H9 (cell line): Measurements from ENCODE around the gene APBA2. TPM values are rescaled to one million over a fixed set of nuclear protein-coding genes. Genes with fewer than 3 reads are reported as not detected.

ENCODE experiments used
- DNase-seq: peaks from one replicate; pipeline ENCODE4 v3.0.0-alpha.2; 2017
- H2AFZ ChIP-seq: one replicate; pipeline ENCODE4 v1.6.1; 2013; ENCODE audit warnings: mild to moderate bottlenecking, low read length, control low read depth, moderate library complexity
- H2AK5ac ChIP-seq: 2 replicates; pipeline ENCODE4 v1.6.1; 2013; ENCODE audit warnings: low read length, control low read depth, mixed read lengths; ENCODE audit not compliant: insufficient read length
- H2BK120ac ChIP-seq: one replicate; pipeline ENCODE4 v1.6.1; 2013; ENCODE audit warnings: low read depth, mild to moderate bottlenecking, low read length, control low read depth, inconsistent platforms; ENCODE audit not compliant: poor library complexity, severe bottlenecking
- H2BK12ac ChIP-seq: 2 replicates; pipeline ENCODE4 v1.6.1; 2013; ENCODE audit warnings: low read length, control low read depth, mixed read lengths, low read depth; ENCODE audit not compliant: insufficient read length
- H2BK15ac ChIP-seq: 2 replicates; pipeline ENCODE4 v1.6.1; 2013; ENCODE audit warnings: low read depth, low read length, control low read depth
- H2BK20ac ChIP-seq: one replicate; pipeline ENCODE4 v1.6.1; 2013; ENCODE audit warnings: low read depth, mild to moderate bottlenecking, low read length, control low read depth, inconsistent platforms; ENCODE audit not compliant: poor library complexity, severe bottlenecking
- H2BK5ac ChIP-seq: 2 replicates; pipeline ENCODE4 v1.6.1; 2013; ENCODE audit warnings: low read length, control low read depth, mixed read lengths; ENCODE audit not compliant: insufficient read length
- H3K14ac ChIP-seq: 2 replicates; pipeline ENCODE4 v1.6.1; 2013; ENCODE audit warnings: low read length, control low read depth; ENCODE audit not compliant: insufficient read depth
- H3K18ac ChIP-seq: 2 replicates; pipeline ENCODE4 v1.6.1; 2013; ENCODE audit warnings: low read depth, mild to moderate bottlenecking, mixed read lengths, low read length, control low read depth; ENCODE audit not compliant: insufficient read length
- H3K23ac ChIP-seq: 2 replicates; pipeline ENCODE4 v1.6.1; 2013; ENCODE audit warnings: low read length, control low read depth, mixed read lengths, low read depth; ENCODE audit not compliant: insufficient read length
- H3K23me2 ChIP-seq: 2 replicates; pipeline ENCODE4 v1.6.1; 2013; ENCODE audit warnings: low read depth, mild to moderate bottlenecking, mixed read lengths, low read length, control low read depth; ENCODE audit not compliant: insufficient read length, poor library complexity, severe bottlenecking
- H3K27ac ChIP-seq: 2 replicates; pipeline ENCODE4 v1.5.1; 2013; ENCODE audit warnings: low read length, control low read depth, mixed read lengths, low read depth; ENCODE audit not compliant: insufficient read length
- H3K27me3 ChIP-seq: 2 replicates; pipeline ENCODE4 v1.6.1; 2013; ENCODE audit warnings: low read length, control low read depth, inconsistent platforms; ENCODE audit not compliant: insufficient read depth
- H3K4ac ChIP-seq: 2 replicates; pipeline ENCODE4 v1.6.1; 2013; ENCODE audit warnings: low read depth, mild to moderate bottlenecking, control low read depth, inconsistent platforms, low read length, moderate library complexity
- H3K4me1 ChIP-seq: 2 replicates; pipeline ENCODE4 v1.6.1; 2013; ENCODE audit warnings: low read length, control low read depth, inconsistent platforms; ENCODE audit not compliant: insufficient read depth
- H3K4me2 ChIP-seq: 2 replicates; pipeline ENCODE4 v1.6.1; 2013; ENCODE audit warnings: low read length, control low read depth, mixed read lengths; ENCODE audit not compliant: insufficient read length, insufficient read depth
- H3K56ac ChIP-seq: 2 replicates; pipeline ENCODE4 v1.6.1; 2013; ENCODE audit warnings: low read depth, mild to moderate bottlenecking, mixed read lengths, low read length, control low read depth; ENCODE audit not compliant: insufficient read length
- H3K79me1 ChIP-seq: 2 replicates; pipeline ENCODE4 v1.6.1; 2013; ENCODE audit warnings: low read depth, mild to moderate bottlenecking, moderate library complexity, low read length, control low read depth, inconsistent platforms; ENCODE audit not compliant: insufficient read depth, poor library complexity, severe bottlenecking
- H3K79me2 ChIP-seq: 2 replicates; pipeline ENCODE4 v1.6.1; 2013; ENCODE audit warnings: low read length, control low read depth, inconsistent platforms; ENCODE audit not compliant: insufficient read depth
- H3K9ac ChIP-seq: 2 replicates; pipeline ENCODE4 v1.6.1; 2013; ENCODE audit warnings: low read length, control low read depth, mixed read lengths; ENCODE audit not compliant: insufficient read length; ENCODE audit errors: extremely low read depth
- H3K9me3 ChIP-seq: one replicate; pipeline ENCODE4 v1.6.1; 2013; ENCODE audit warnings: low read depth, low read length, inconsistent platforms; ENCODE audit not compliant: control insufficient read depth
- H3T11ph ChIP-seq: one replicate; pipeline ENCODE4 v1.6.1; 2013; ENCODE audit warnings: mild to moderate bottlenecking, low read length, control low read depth, inconsistent platforms
- H4K20me1 ChIP-seq: one replicate; pipeline ENCODE4 v1.6.1; 2013; ENCODE audit not compliant: control insufficient read depth, insufficient read length, insufficient read depth
- H4K5ac ChIP-seq: 2 replicates; pipeline ENCODE4 v1.6.1; 2013; ENCODE audit warnings: low read depth, mild to moderate bottlenecking, mixed read lengths, low read length, control low read depth; ENCODE audit not compliant: insufficient read length
- H4K8ac ChIP-seq: replicated peaks from 2 replicates; pipeline ENCODE4 v1.6.1; 2013; ENCODE audit warnings: low read length, control low read depth, mixed read lengths, low read depth; ENCODE audit not compliant: insufficient read length
- H4K91ac ChIP-seq: 2 replicates; pipeline ENCODE4 v1.6.1; 2013; ENCODE audit warnings: low read depth, mild to moderate bottlenecking, moderate library complexity, mixed read lengths, low read length, control low read depth; ENCODE audit not compliant: insufficient read length
- H3K27ac Mint-ChIP-seq, 3 experiments: 2 replicates in 2 of 3; 3 replicates in 1 of 3; pipeline ENCODE4 v1.8.0; 2020 to 2021; ENCODE audit warnings: mixed read lengths in 3 of 3, mild to moderate bottlenecking in 1 of 3, moderate library complexity in 1 of 3
- H3K27me3 Mint-ChIP-seq: 2 replicates; pipeline ENCODE4 v1.8.0; 2021; ENCODE audit warnings: low read depth, mild to moderate bottlenecking, moderate library complexity, mixed read lengths
- H3K36me3 Mint-ChIP-seq, 3 experiments: 2 replicates in 2 of 3; 3 replicates in 1 of 3; pipeline ENCODE4 v1.8.0; 2020 to 2021; ENCODE audit warnings: low read depth in 3 of 3, mixed read lengths in 3 of 3; ENCODE audit not compliant: insufficient read depth in 1 of 3
- H3K4me1 Mint-ChIP-seq, 2 experiments: 2 replicates each; pipeline ENCODE4 v1.8.0; 2020; ENCODE audit warnings: mixed read lengths in 2 of 2
- H3K4me3 Mint-ChIP-seq, 2 experiments: 2 replicates in 1 of 2; 3 replicates in 1 of 2; pipeline ENCODE4 v1.8.0; 2020 to 2021; ENCODE audit warnings: mild to moderate bottlenecking in 2 of 2, mixed read lengths in 2 of 2, moderate library complexity in 1 of 2
- H3K9me3 Mint-ChIP-seq, 2 experiments: 2 replicates in 1 of 2; 3 replicates in 1 of 2; pipeline ENCODE4 v1.8.0; 2020; ENCODE audit warnings: mild to moderate bottlenecking in 2 of 2, mixed read lengths in 2 of 2, moderate library complexity in 1 of 2
- WGBS: extraction: QIAGEN DNeasy Blood & Tissue Kit; methylation state at CpG from one replicate; pipeline ENCODE4 v1.1.7; 2013; ENCODE audit warnings: missing lambda C conversion rate, low lambda C conversion rate, mixed read lengths; ENCODE audit not compliant: insufficient read length; ENCODE audit errors: extremely low coverage; 5-methylcytosine and 5-hydroxymethylcytosine counted together
- total RNA-seq: library from RNA; stranded (reverse); gene quantifications from 2 replicates; pipeline ENCODE4 v1.2.1, GENCODE V29; 2021
- TF ChIP-seq, protein P1 (sequence below): fragments of 200-600 bp; sonication (generic); conservative IDR thresholded peaks from 3 replicates; pipeline ENCODE4 v1.8.0; 2021; ENCODE audit warnings: antibody characterized with exemption, mild to moderate bottlenecking

APBA2 gene
- total RNA-seq, 1 experiment from 2014 or later = 14.3 TPM

- H4K91ac ChIP-seq = no peak overlapping the region
- no peaks in the 10 kb centered on the region for H3K9me3 ChIP-seq
- H3K27me3 Mint-ChIP-seq = no peaks in the 10 kb centered on the region; the same call in 1 of the 2 replicates
- no peak overlapping the region for H2BK20ac ChIP-seq
- H3K79me2 ChIP-seq = no peaks in the 10 kb centered on the region
- H3K9me3 Mint-ChIP-seq = no peaks in the 10 kb centered on the region
- H4K8ac ChIP-seq = no peak overlapping the region
- H2AK5ac ChIP-seq = no peak overlapping the region
- H3K4me1 Mint-ChIP-seq = peaks cover 29 to 40% of the 10 kb centered on the region in 2 experiments
- H3T11ph ChIP-seq = no peak overlapping the region
- H3K18ac ChIP-seq = no peak overlapping the region
- no peak overlapping the region for H2BK15ac ChIP-seq
- no CpG with 5 or more reads among the region's 19 CpGs for WGBS
- H2BK120ac ChIP-seq = no peak overlapping the region
- no peak overlapping the region for H4K5ac ChIP-seq
- H3K56ac ChIP-seq = no peak overlapping the region
- no peak overlapping the region for H3K27ac ChIP-seq
- TF ChIP-seq, protein P1, sequence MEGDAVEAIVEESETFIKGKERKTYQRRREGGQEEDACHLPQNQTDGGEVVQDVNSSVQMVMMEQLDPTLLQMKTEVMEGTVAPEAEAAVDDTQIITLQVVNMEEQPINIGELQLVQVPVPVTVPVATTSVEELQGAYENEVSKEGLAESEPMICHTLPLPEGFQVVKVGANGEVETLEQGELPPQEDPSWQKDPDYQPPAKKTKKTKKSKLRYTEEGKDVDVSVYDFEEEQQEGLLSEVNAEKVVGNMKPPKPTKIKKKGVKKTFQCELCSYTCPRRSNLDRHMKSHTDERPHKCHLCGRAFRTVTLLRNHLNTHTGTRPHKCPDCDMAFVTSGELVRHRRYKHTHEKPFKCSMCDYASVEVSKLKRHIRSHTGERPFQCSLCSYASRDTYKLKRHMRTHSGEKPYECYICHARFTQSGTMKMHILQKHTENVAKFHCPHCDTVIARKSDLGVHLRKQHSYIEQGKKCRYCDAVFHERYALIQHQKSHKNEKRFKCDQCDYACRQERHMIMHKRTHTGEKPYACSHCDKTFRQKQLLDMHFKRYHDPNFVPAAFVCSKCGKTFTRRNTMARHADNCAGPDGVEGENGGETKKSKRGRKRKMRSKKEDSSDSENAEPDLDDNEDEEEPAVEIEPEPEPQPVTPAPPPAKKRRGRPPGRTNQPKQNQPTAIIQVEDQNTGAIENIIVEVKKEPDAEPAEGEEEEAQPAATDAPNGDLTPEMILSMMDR = no peak
- no peak overlapping the region for H3K14ac ChIP-seq
- H3K23ac ChIP-seq = no peak overlapping the region
- no peak overlapping the region for H2BK12ac ChIP-seq
- DNase-seq = peak; percentile 12
- no peaks in the 10 kb centered on the region for H3K79me1 ChIP-seq
- no peaks in the 10 kb centered on the region for H3K23me2 ChIP-seq
- H3K4me1 ChIP-seq = peaks cover 5% of the 10 kb centered on the region; the same call in 1 of the 2 replicates
- no peak overlapping the region for H3K9ac ChIP-seq
- H2AFZ ChIP-seq = no peak overlapping the region
- H3K4ac ChIP-seq = no peak overlapping the region
- peak overlapping the region in 2 of 3 experiments; percentile 24 to 53; a peak in 3 of 7 replicates for H3K27ac Mint-ChIP-seq
- H3K4me2 ChIP-seq = no peak overlapping the region
- no peak overlapping the region for H3K4me3 Mint-ChIP-seq
- no peaks in the 10 kb centered on the region for H3K36me3 Mint-ChIP-seq
- H2BK5ac ChIP-seq = no peak overlapping the region
- no peaks in the 10 kb centered on the region for H3K27me3 ChIP-seq
- no peaks in the 10 kb centered on the region for H4K20me1 ChIP-seq
Observed at GRCh38 chr15:29130951-29131839, 245.4 kb downstream of the APBA2 start.
